Astrocyte (in vitro differentiated cells and primary cell): ENCODE data around the gene GRIN2A. TPM values are rescaled to one million over a fixed set of nuclear protein-coding genes. Genes with fewer than 3 reads are reported as not detected.

Experiments
- DNase-seq: peaks from one replicate; pipeline ENCODE4 v3.0.0-alpha.2; 2010; ENCODE audit warnings: low read depth
- FAIRE-seq: peaks from 2 replicates; lab custom pipeline; 2011; peaks lifted over from hg19 to GRCh38; lab: Jason Lieb, UNC
- H2AFZ ChIP-seq: 2 replicates; pipeline ENCODE4 v1.6.0; 2012; ENCODE audit warnings: low read depth, low read length, inconsistent platforms
- H3K27ac ChIP-seq: 2 replicates; pipeline ENCODE4 v1.5.1; 2011; ENCODE audit warnings: low read depth, low read length, inconsistent platforms
- H3K27me3 ChIP-seq: 2 replicates; pipeline ENCODE4 v1.6.0; 2011; ENCODE audit warnings: low read length, inconsistent platforms; ENCODE audit not compliant: insufficient read depth
- H3K36me3 ChIP-seq: 2 replicates; pipeline ENCODE4 v1.5.1; 2011; ENCODE audit warnings: low read length, inconsistent platforms; ENCODE audit not compliant: insufficient read depth
- H3K4me1 ChIP-seq: 2 replicates; pipeline ENCODE4 v1.5.1; 2011; ENCODE audit warnings: low read length, inconsistent platforms; ENCODE audit not compliant: insufficient read depth
- H3K4me2 ChIP-seq: 2 replicates; pipeline ENCODE4 v1.6.0; 2012; ENCODE audit warnings: low read length, inconsistent platforms
- H3K4me3 ChIP-seq: 2 replicates; pipeline ENCODE4 v1.5.1; 2011; ENCODE audit warnings: low read depth, mild to moderate bottlenecking, low read length, inconsistent platforms; ENCODE audit not compliant: insufficient read depth
- H3K79me2 ChIP-seq: 2 replicates; pipeline ENCODE4 v1.6.0; 2012; ENCODE audit warnings: mild to moderate bottlenecking, low read length, inconsistent platforms; ENCODE audit not compliant: insufficient read depth
- H3K9ac ChIP-seq: 2 replicates; pipeline ENCODE4 v1.6.0; 2012; ENCODE audit warnings: mild to moderate bottlenecking, low read length, inconsistent platforms
- H3K9me3 ChIP-seq: 2 replicates; pipeline ENCODE4 v1.5.1; 2012; ENCODE audit warnings: low read depth, mild to moderate bottlenecking, low read length, inconsistent platforms; ENCODE audit not compliant: insufficient read depth
- H4K20me1 ChIP-seq: 2 replicates; pipeline ENCODE4 v1.6.0; 2012; ENCODE audit warnings: low read length, inconsistent platforms; ENCODE audit not compliant: insufficient read depth
- H3K27ac Mint-ChIP-seq: one replicate; pipeline ENCODE4 v1.8.0; 2021; ENCODE audit warnings: mild to moderate bottlenecking, mixed read lengths; ENCODE audit not compliant: unreplicated experiment
- H3K27me3 Mint-ChIP-seq: one replicate; pipeline ENCODE4 v1.8.0; 2021; ENCODE audit warnings: low read depth, mixed read lengths; ENCODE audit not compliant: unreplicated experiment
- H3K36me3 Mint-ChIP-seq: one replicate; pipeline ENCODE4 v1.8.0; 2021; ENCODE audit warnings: low read depth, mixed read lengths; ENCODE audit not compliant: unreplicated experiment
- H3K4me1 Mint-ChIP-seq: one replicate; pipeline ENCODE4 v1.8.0; 2021; ENCODE audit warnings: low read depth, mixed read lengths; ENCODE audit not compliant: unreplicated experiment
- H3K4me3 Mint-ChIP-seq: one replicate; pipeline ENCODE4 v1.8.0; 2021; ENCODE audit warnings: mild to moderate bottlenecking, moderate library complexity, mixed read lengths; ENCODE audit not compliant: unreplicated experiment
- H3K9me3 Mint-ChIP-seq: one replicate; pipeline ENCODE4 v1.8.0; 2021; ENCODE audit warnings: mild to moderate bottlenecking, mixed read lengths; ENCODE audit not compliant: unreplicated experiment
- CTCF ChIP-seq: IDR thresholded peaks from 2 replicates; pipeline ENCODE4 v1.5.1; 2011; ENCODE audit warnings: low read depth, mild to moderate bottlenecking, inconsistent platforms, low read length, moderate library complexity; ENCODE audit not compliant: insufficient read depth
- EZH2 ChIP-seq: IDR thresholded peaks from 2 replicates; pipeline ENCODE4 v1.6.1; 2012; ENCODE audit warnings: mild to moderate bottlenecking, low read length, inconsistent platforms; ENCODE audit not compliant: insufficient read depth
- total RNA-seq: library from RNA; stranded (reverse); gene quantifications from 2 replicates; pipeline ENCODE4 v1.2.1, GENCODE V29; 2021

Gene GRIN2A
- total RNA-seq, 1 donor from 2014 or later, result 0.68 TPM

- Mint-ChIP-seq H3K9me3 (peaks cover 2% of the 10 kb centered on the region), H3K36me3 (no peaks in the 10 kb centered on the region), H3K4me1 (peaks cover 2% of the 10 kb centered on the region), H3K27ac (no peak overlapping the region), H3K4me3 (no peak overlapping the region), H3K27me3 (peaks cover 12% of the 10 kb centered on the region)
- TF ChIP-seq EZH2 (no peak), CTCF (no peak)
- Histone ChIP-seq H3K4me1 (no peaks in the 10 kb centered on the region), H3K27ac (no peak overlapping the region), H3K4me3 (no peak overlapping the region), H3K27me3 (no peaks in the 10 kb centered on the region), H3K4me2 (no peak overlapping the region), H3K9ac (no peak overlapping the region), H4K20me1 (no peaks in the 10 kb centered on the region), H3K9me3 (no peaks in the 10 kb centered on the region), H3K79me2 (no peaks in the 10 kb centered on the region), H2AFZ (no peak overlapping the region), H3K36me3 (no peaks in the 10 kb centered on the region)
- no peak for FAIRE-seq
- DNase-seq, result no peak
These were observed 210.3 kb downstream of the GRIN2A start for GRCh38 chr16:9971907-9972306.

- Histone ChIP-seq H3K27me3 (no peaks in the 10 kb centered on the region), H3K9ac (no peak overlapping the region), H3K4me1 (no peaks in the 10 kb centered on the region), H3K27ac (no peak overlapping the region), H3K36me3 (no peaks in the 10 kb centered on the region), H2AFZ (no peak overlapping the region), H4K20me1 (no peaks in the 10 kb centered on the region), H3K9me3 (no peaks in the 10 kb centered on the region), H3K4me3 (no peak overlapping the region), H3K4me2 (no peak overlapping the region), H3K79me2 (no peaks in the 10 kb centered on the region)
- H3K36me3 Mint-ChIP-seq, result no peaks in the 10 kb centered on the region
- no peak overlapping the region for H3K4me3 Mint-ChIP-seq
- H3K9me3 Mint-ChIP-seq, result peaks cover 3% of the 10 kb centered on the region
- peaks cover 8% of the 10 kb centered on the region for H3K27me3 Mint-ChIP-seq
- H3K27ac Mint-ChIP-seq, result no peak overlapping the region
- FAIRE-seq, result no peak
- TF ChIP-seq CTCF (no peak), EZH2 (no peak)
- DNase-seq, result no peak
- peaks cover 2% of the 10 kb centered on the region for H3K4me1 Mint-ChIP-seq
These were observed 211.4 kb downstream of the GRIN2A start for GRCh38 chr16:9970796-9971195.

GRCh38 chr16:9970244-9970643 lies 212.0 kb downstream of the GRIN2A start:
- no peaks in the 10 kb centered on the region for H3K27me3 ChIP-seq
- H2AFZ ChIP-seq, result no peak overlapping the region
- no peaks in the 10 kb centered on the region for H3K36me3 Mint-ChIP-seq
- no peak for FAIRE-seq
- peaks cover 3% of the 10 kb centered on the region for H3K9me3 Mint-ChIP-seq
- no peaks in the 10 kb centered on the region for H3K36me3 ChIP-seq
- no peak overlapping the region for H3K27ac ChIP-seq
- no peaks in the 10 kb centered on the region for H4K20me1 ChIP-seq
- H3K4me1 ChIP-seq, result no peaks in the 10 kb centered on the region
- no peak for DNase-seq
- TF ChIP-seq CTCF (no peak), EZH2 (no peak)
- H3K4me2 ChIP-seq, result no peak overlapping the region
- no peak overlapping the region for H3K9ac ChIP-seq
- H3K4me3 ChIP-seq, result no peak overlapping the region
- H3K27ac Mint-ChIP-seq, result no peak overlapping the region
- H3K9me3 ChIP-seq, result no peaks in the 10 kb centered on the region
- H3K79me2 ChIP-seq, result no peaks in the 10 kb centered on the region
- H3K4me3 Mint-ChIP-seq, result no peak overlapping the region
- H3K27me3 Mint-ChIP-seq, result peaks cover 8% of the 10 kb centered on the region
- peaks cover 2% of the 10 kb centered on the region for H3K4me1 Mint-ChIP-seq
